HCT116 (cell line): Measurements from ENCODE around the gene CLEC3B. TPM values are rescaled to one million over a fixed set of nuclear protein-coding genes. Genes with fewer than 3 reads are reported as not detected.

Source experiments
- ATAC-seq: fragments of 200-7000 bp; cut with Tn5 transposase; 2 replicates; pipeline ENCODE4 v1.9.1; 2020; ENCODE audit warnings: mild to moderate bottlenecking, moderate library complexity
- BruUV-seq: library from RNA; stranded (reverse); fragments of 400-500 nt; replicated peaks from 2 replicates; lab custom pipeline; 2021; lab: Mats Ljungman, UMichigan
- CTCF ChIA-PET: fragments of 300-600 bp; sonication (Branson Sonifier 250); formaldehyde crosslinking; loops from one replicate; lab custom pipeline; 2021; ENCODE audit warnings: antibody characterized with exemption; lab: Charles Lee
- POLR2A ChIA-PET: fragments of 300-600, 350-600 bp; sonication (Branson Sonifier 250); formaldehyde crosslinking; loops from one replicate; lab custom pipeline; 2021; ENCODE audit warnings: antibody characterized with exemption; lab: Charles Lee
- RAD21 ChIA-PET, 2 experiments: fragments of 300-600 bp; sonication (Branson Sonifier 250); formaldehyde crosslinking; loops; one replicate each; lab custom pipeline; 2023; ENCODE audit warnings: low total read pairs in 2 of 2; ENCODE audit not compliant: uncharacterized antibody in 2 of 2, unreplicated experiment in 2 of 2, low non-redundant PET in 1 of 2; lab: Charles Lee
- DNase-seq: peaks from one replicate; pipeline ENCODE4 v3.0.0-alpha.2; 2010; ENCODE audit warnings: low read depth, low spot score
- H2AFZ ChIP-seq: fragments of 200-600 bp; shearing (Covaris generic), sonication (generic); 2 replicates; pipeline ENCODE4 v1.6.1; 2017; ENCODE audit warnings: low read depth, mixed run types, mixed read lengths, antibody characterized with exemption, low read length; ENCODE audit not compliant: poor library complexity, severe bottlenecking
- H3K27ac ChIP-seq: 2 replicates; pipeline ENCODE4 v1.5.1; 2012; ENCODE audit warnings: low read depth, low read length
- H3K27me3 ChIP-seq: fragments of 200-600 bp; sonication (generic); 2 replicates; pipeline ENCODE4 v1.6.1; 2016; ENCODE audit warnings: mixed run types, low read length, mixed read lengths; ENCODE audit not compliant: insufficient read depth
- H3K36me3 ChIP-seq, 2 experiments: fragments of 200-500 bp in 1 of 2; fragments of 200-600 bp in 1 of 2; sonication (Bioruptor generic) in 1 of 2; sonication (generic) in 1 of 2; 2 replicates each; pipeline versions ENCODE4 v1.5.1 to v1.6.1; 2014 to 2016; ENCODE audit warnings: low read length in 2 of 2, inconsistent platforms in 1 of 2, mixed read lengths in 1 of 2, mixed run types in 1 of 2; ENCODE audit not compliant: insufficient read depth in 2 of 2, control insufficient read depth in 1 of 2
- H3K4me1 ChIP-seq, 2 experiments: fragments of 200-600 bp in 1 of 2; sonication (generic) in 1 of 2; 2 replicates each; pipeline versions ENCODE4 v1.5.1 to v1.6.1; 2012 to 2017; ENCODE audit warnings: low read length in 2 of 2, inconsistent platforms in 1 of 2, mild to moderate bottlenecking in 1 of 2, mixed read lengths in 1 of 2, mixed run types in 1 of 2, moderate library complexity in 1 of 2; ENCODE audit not compliant: insufficient read depth in 2 of 2, control insufficient read depth in 1 of 2
- H3K4me2 ChIP-seq: fragments of 200-600 bp; sonication (generic); 2 replicates; pipeline ENCODE4 v1.6.1; 2017; ENCODE audit warnings: mixed run types, low read length, mixed read lengths
- H3K4me3 ChIP-seq, 2 experiments: fragments of 200-600 bp in 1 of 2; sonication (generic) in 1 of 2; replicated peaks in 1 of 2; 2 replicates each; pipeline ENCODE4 v1.5.1; 2011 to 2016; ENCODE audit warnings: low read length in 2 of 2, control low read depth in 1 of 2, low read depth in 1 of 2, mild to moderate bottlenecking in 1 of 2, mixed read lengths in 1 of 2, mixed run types in 1 of 2
- H3K79me2 ChIP-seq: fragments of 200-600 bp; sonication (generic); 2 replicates; pipeline ENCODE4 v1.6.1; 2017; ENCODE audit warnings: mild to moderate bottlenecking, mixed run types, low read length, moderate library complexity, mixed read lengths; ENCODE audit not compliant: insufficient read depth
- H3K9ac ChIP-seq: fragments of 200-600 bp; sonication (generic); 2 replicates; pipeline ENCODE4 v1.6.1; 2016; ENCODE audit warnings: low read length, mixed read lengths
- H3K9me2 ChIP-seq: fragments of 200-600 bp; sonication (generic), shearing (Covaris generic); 2 replicates; pipeline ENCODE4 v1.6.1; 2017; ENCODE audit warnings: mixed run types, mild to moderate bottlenecking, moderate library complexity; ENCODE audit not compliant: insufficient read depth
- H3K9me3 ChIP-seq, 2 experiments: fragments of 200-500 bp in 1 of 2; fragments of 200-600 bp in 1 of 2; sonication (Bioruptor generic) in 1 of 2; sonication (generic) in 1 of 2; 2 replicates each; pipeline ENCODE4 v1.6.1; 2014 to 2017; ENCODE audit warnings: low read length in 2 of 2, mixed read lengths in 2 of 2, inconsistent platforms in 1 of 2, low read depth in 1 of 2, mild to moderate bottlenecking in 1 of 2, mixed run types in 1 of 2, moderate library complexity in 1 of 2; ENCODE audit not compliant: control insufficient read depth in 1 of 2, insufficient read depth in 1 of 2
- H4K20me1 ChIP-seq: fragments of 200-600 bp; sonication (generic), shearing (Covaris generic); 2 replicates; pipeline ENCODE4 v1.6.1; 2017; ENCODE audit warnings: mixed run types, mild to moderate bottlenecking, moderate library complexity; ENCODE audit not compliant: insufficient read depth
- ATF3 ChIP-seq: IDR thresholded peaks from 2 replicates; pipeline ENCODE4 v1.6.1; 2012
- CEBPB ChIP-seq: IDR thresholded peaks from 2 replicates; pipeline ENCODE4 v1.6.1; 2012; ENCODE audit warnings: low read depth
- EGR1 ChIP-seq: IDR thresholded peaks from 2 replicates; pipeline ENCODE4 v1.6.1; 2012; ENCODE audit warnings: low read depth
- ELF1 ChIP-seq: IDR thresholded peaks from 2 replicates; pipeline ENCODE4 v1.6.1; 2012; ENCODE audit warnings: low read depth, borderline replicate concordance
- FOSL1 ChIP-seq: IDR thresholded peaks from 2 replicates; pipeline ENCODE4 v1.6.1; 2012; ENCODE audit warnings: low read depth
- JUND ChIP-seq: IDR thresholded peaks from 2 replicates; pipeline ENCODE4 v1.6.1; 2012
- POLR2A ChIP-seq: IDR thresholded peaks from 2 replicates; pipeline ENCODE4 v1.7.0; 2011; ENCODE audit warnings: borderline replicate concordance; ENCODE audit not compliant: insufficient read depth, insufficient read length; ENCODE audit errors: extremely low read depth
- POLR2AphosphoS5 ChIP-seq: IDR thresholded peaks from 2 replicates; pipeline ENCODE4 v1.6.1; 2011; ENCODE audit warnings: mild to moderate bottlenecking, low read depth, low read length, moderate library complexity
- REST ChIP-seq: IDR thresholded peaks from 2 replicates; pipeline ENCODE4 v1.6.1; 2012; ENCODE audit warnings: low read depth
- SIN3A ChIP-seq: IDR thresholded peaks from 2 replicates; pipeline ENCODE4 v1.6.1; 2012; ENCODE audit warnings: low read depth
- SRF ChIP-seq: IDR thresholded peaks from 2 replicates; pipeline ENCODE4 v1.6.1; 2012; ENCODE audit warnings: low read depth
- YY1 ChIP-seq: IDR thresholded peaks from 2 replicates; pipeline ENCODE4 v1.6.1; 2011; ENCODE audit warnings: low read length, low read depth, moderate library complexity, mild to moderate bottlenecking; ENCODE audit not compliant: insufficient replicate concordance; ENCODE audit errors: extremely low read depth
- ZBTB33 ChIP-seq: IDR thresholded peaks from 2 replicates; pipeline ENCODE4 v1.6.1; 2011; ENCODE audit warnings: mild to moderate bottlenecking, low read length, moderate library complexity; ENCODE audit not compliant: insufficient replicate concordance; ENCODE audit errors: extremely low read depth
- ZNF274 ChIP-seq: fragments of 200-500 bp; sonication (Bioruptor generic); IDR thresholded peaks from 2 replicates; pipeline ENCODE4 v1.6.1; 2014; ENCODE audit warnings: mild to moderate bottlenecking, low read depth, low read length, inconsistent platforms
- intact Hi-C: fragments of 100-400 bp; cut with micrococcal nuclease; formaldehyde crosslinking; loops from 2 replicates; pipeline ENCODE4 v1.10.0; 2022
- total RNA-seq: library from RNA; stranded (reverse); gene quantifications from one replicate; pipeline ENCODE4 v1.2.1, GENCODE V29; 2021; ENCODE audit not compliant: unreplicated experiment
- TF ChIP-seq, protein P1 (sequence below), 3 experiments: fragments of 200-600 bp in 1 of 3; sonication (generic) in 1 of 3; IDR thresholded peaks in 2 of 3; conservative IDR thresholded peaks in 1 of 3; 2 replicates each; pipeline ENCODE4 v1.5.1; 2012 to 2017; ENCODE audit warnings: low read depth in 2 of 3, low read length in 2 of 3, antibody characterized with exemption in 1 of 3, borderline replicate concordance in 1 of 3, control low read depth in 1 of 3, mild to moderate bottlenecking in 1 of 3, mixed read lengths in 1 of 3, mixed run types in 1 of 3, moderate library complexity in 1 of 3; ENCODE audit not compliant: insufficient read depth in 1 of 3
- TF ChIP-seq, protein P2 (sequence below): IDR thresholded peaks from 2 replicates; pipeline ENCODE4 v1.6.1; 2012

Gene CLEC3B
- total RNA-seq, 1 experiment from 2014 or later, result 0.57 TPM

DNA sequence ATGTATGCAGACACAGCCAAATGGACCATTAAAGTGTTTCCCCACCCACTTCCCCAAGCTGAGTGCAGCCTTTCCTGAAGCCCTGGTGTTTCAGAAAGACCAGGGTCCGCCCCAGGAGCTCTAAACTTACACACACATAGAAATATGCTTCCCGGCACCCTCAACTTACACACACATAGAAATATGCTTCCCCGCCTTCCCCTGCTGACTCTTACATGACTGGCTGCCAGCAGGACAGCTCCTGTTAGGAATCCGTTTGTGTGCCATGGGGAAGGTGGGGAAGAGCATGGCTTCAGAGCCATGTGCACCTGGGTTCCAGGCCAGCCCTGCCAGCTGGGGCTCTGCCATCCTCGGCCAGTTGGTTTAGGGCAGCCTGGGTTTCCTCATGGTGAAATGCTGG, 3.6 kb downstream of the CLEC3B start:
- TF ChIP-seq ZNF274 (no peak), JUND (no peak), REST (no peak), SIN3A (no peak), POLR2AphosphoS5 (no peak), FOSL1 (no peak), ZBTB33 (no peak), POLR2A (no peak), ELF1 (no peak), ATF3 (no peak), YY1 (no peak), SRF (no peak), EGR1 (no peak), CEBPB (no peak)
- TF ChIP-seq, protein P1, sequence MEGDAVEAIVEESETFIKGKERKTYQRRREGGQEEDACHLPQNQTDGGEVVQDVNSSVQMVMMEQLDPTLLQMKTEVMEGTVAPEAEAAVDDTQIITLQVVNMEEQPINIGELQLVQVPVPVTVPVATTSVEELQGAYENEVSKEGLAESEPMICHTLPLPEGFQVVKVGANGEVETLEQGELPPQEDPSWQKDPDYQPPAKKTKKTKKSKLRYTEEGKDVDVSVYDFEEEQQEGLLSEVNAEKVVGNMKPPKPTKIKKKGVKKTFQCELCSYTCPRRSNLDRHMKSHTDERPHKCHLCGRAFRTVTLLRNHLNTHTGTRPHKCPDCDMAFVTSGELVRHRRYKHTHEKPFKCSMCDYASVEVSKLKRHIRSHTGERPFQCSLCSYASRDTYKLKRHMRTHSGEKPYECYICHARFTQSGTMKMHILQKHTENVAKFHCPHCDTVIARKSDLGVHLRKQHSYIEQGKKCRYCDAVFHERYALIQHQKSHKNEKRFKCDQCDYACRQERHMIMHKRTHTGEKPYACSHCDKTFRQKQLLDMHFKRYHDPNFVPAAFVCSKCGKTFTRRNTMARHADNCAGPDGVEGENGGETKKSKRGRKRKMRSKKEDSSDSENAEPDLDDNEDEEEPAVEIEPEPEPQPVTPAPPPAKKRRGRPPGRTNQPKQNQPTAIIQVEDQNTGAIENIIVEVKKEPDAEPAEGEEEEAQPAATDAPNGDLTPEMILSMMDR (IDR thresholded peaks at IDR 0.05 in 2 of 3, conservative IDR thresholded peaks at IDR 0.05 in 1 of 3; ENCODE audit: borderline replicate concordance in 1 of 3, insufficient read depth in 1 of 3, low read depth in 2 of 3, low read length in 2 of 3), result no peak
- TF ChIP-seq, protein P2, sequence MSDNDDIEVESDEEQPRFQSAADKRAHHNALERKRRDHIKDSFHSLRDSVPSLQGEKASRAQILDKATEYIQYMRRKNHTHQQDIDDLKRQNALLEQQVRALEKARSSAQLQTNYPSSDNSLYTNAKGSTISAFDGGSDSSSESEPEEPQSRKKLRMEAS, result no peak

More for the DNA sequence above, 3.6 kb downstream of the CLEC3B start:
- ChIA-PET RAD21 (no interaction called here), POLR2A (no interaction called here), CTCF (no interaction called here)
- intact Hi-C loops, result loop anchor here (10.0 kb wide), 1 partner anchor 895 kb away; no protein-coding TSS in a partner anchor
- H3K4me2 ChIP-seq, result no peak overlapping the region
- BruUV-seq, result no TSS peak
- H3K9ac ChIP-seq, result no peak overlapping the region
- no peak for ATAC-seq
- H3K79me2 ChIP-seq, result no peaks in the 10 kb centered on the region
- H3K27me3 ChIP-seq, result no peaks in the 10 kb centered on the region
- no peaks in the 10 kb centered on the region for H3K9me2 ChIP-seq
- H3K27ac ChIP-seq, result no peak overlapping the region
- no peak overlapping the region for H2AFZ ChIP-seq
- DNase-seq, result no peak
- no peaks in the 10 kb centered on the region for H3K36me3 ChIP-seq
- H4K20me1 ChIP-seq, result no peaks in the 10 kb centered on the region
- H3K4me3 ChIP-seq, result no peak overlapping the region
- no peaks in the 10 kb centered on the region for H3K9me3 ChIP-seq
- H3K4me1 ChIP-seq, result no peaks in the 10 kb centered on the region; a peak in 1 of 4 replicates
